NCI-H1092 (cell line): ENCODE data around the gene GYS2.

Source experiments
- DNase-seq: peaks from one replicate; lab custom pipeline; 2025; lab: John Stamatoyannopoulos, UW

Gene GYS2

GRCh38 chr12:21552635-21553328, 51.9 kb downstream of the GYS2 start:
- DNase-seq: no peak

- no peak for DNase-seq
Measured at GRCh38 chr12:21551841-21552465, 52.7 kb downstream of the GYS2 start.

GRCh38 chr12:21547437-21547836, 57.2 kb downstream of the GYS2 start:
- DNase-seq: no peak

GRCh38 chr12:21546716-21547115, 57.9 kb downstream of the GYS2 start:
- no peak for DNase-seq

GRCh38 chr12:21545557-21545956, 59.1 kb downstream of the GYS2 start:
- no peak for DNase-seq

- DNase-seq: no peak
Measured at GRCh38 chr12:21543151-21543550, 61.5 kb downstream of the GYS2 start.

GRCh38 chr12:21542403-21542802, 62.2 kb downstream of the GYS2 start:
- no peak for DNase-seq

- no peak for DNase-seq
Measured at GRCh38 chr12:21541773-21542172, 62.9 kb downstream of the GYS2 start.

GRCh38 chr12:21539797-21540196, 64.8 kb downstream of the GYS2 start:
- no peak for DNase-seq

GRCh38 chr12:21538061-21538653, 66.5 kb downstream of the GYS2 start:
- no peak for DNase-seq

GRCh38 chr12:21529456-21529855, 75.2 kb downstream of the GYS2 start:
- no peak for DNase-seq

- no peak for DNase-seq
Measured at GRCh38 chr12:21528953-21529352, 75.7 kb downstream of the GYS2 start.

GRCh38 chr12:21527451-21528180, 77.0 kb downstream of the GYS2 start:
- peak; percentile 85 for DNase-seq

GRCh38 chr12:21526721-21527345, 77.8 kb downstream of the GYS2 start:
- no peak for DNase-seq

- no peak for DNase-seq
Measured at GRCh38 chr12:21526053-21526452, 78.6 kb downstream of the GYS2 start, which contains the start of gene SPX. SPX (plus strand) TSS chr12:21526296; CDS start chr12:21526473, 177 bp downstream.

GRCh38 chr12:21523148-21523547, 81.5 kb downstream of the GYS2 start:
- DNase-seq: no peak

GRCh38 chr12:21521541-21521940, 83.1 kb downstream of the GYS2 start:
- no peak for DNase-seq

GRCh38 chr12:21518451-21518850, 86.2 kb downstream of the GYS2 start:
- DNase-seq: no peak

GRCh38 chr12:21516281-21516680, 88.4 kb downstream of the GYS2 start:
- DNase-seq: no peak

GRCh38 chr12:21509768-21510167, 94.9 kb downstream of the GYS2 start:
- no peak for DNase-seq

- no peak for DNase-seq
Measured at GRCh38 chr12:21507849-21508248, 96.8 kb downstream of the GYS2 start.

- no peak for DNase-seq
Measured at GRCh38 chr12:21505888-21506287, 98.8 kb downstream of the GYS2 start.
